Left lung (tissue), 10 donors: ENCODE data around the gene AJM1. TPM values are rescaled to one million over a fixed set of nuclear protein-coding genes. Genes with fewer than 3 reads are reported as not detected.
"Not testable (repeated sequence)": the region's sequence is repeated elsewhere in the genome, so short reads cannot be mapped to it uniquely, and the experiment has no call there.

Source experiments
- ATAC-seq: fragments of 200-7000 bp; cut with Tn5 transposase; one replicate; pipeline ENCODE4 v1.9.1; 2020; ENCODE audit warnings: moderate library complexity
- DNase-seq, 4 donors: peaks; one replicate each; pipeline ENCODE4 v3.0.0-alpha.2; 2013 to 2020
- H3K27ac ChIP-seq, 2 donors: fragments of 200-600 bp; sonication (generic) in 1 of 2; one replicate each; pipeline versions ENCODE4 v1.5.0 to v1.8.0; 2020 to 2021
- H3K27me3 ChIP-seq, 2 donors: fragments of 200-600 bp; sonication (generic) in 1 of 2; one replicate each; pipeline versions ENCODE4 v1.5.0 to v1.8.0; 2020 to 2021
- H3K36me3 ChIP-seq, 2 donors: fragments of 200-600 bp; sonication (generic) in 1 of 2; one replicate each; pipeline versions ENCODE4 v1.5.0 to v1.8.0; 2020 to 2021
- H3K4me1 ChIP-seq, 2 donors: fragments of 200-600 bp; one replicate each; pipeline ENCODE4 v1.8.0; 2021
- H3K4me3 ChIP-seq, 2 donors: fragments of 200-600 bp; sonication (generic) in 1 of 2; one replicate each; pipeline versions ENCODE4 v1.5.0 to v1.8.0; 2020 to 2021; ENCODE audit warnings: mild to moderate bottlenecking in 1 of 2
- H3K9me3 ChIP-seq, 2 donors: fragments of 200-600 bp; sonication (generic) in 1 of 2; one replicate each; pipeline versions ENCODE4 v1.5.0 to v1.8.0; 2020 to 2021
- intact Hi-C, 2 donors: fragments of 100-400 bp; cut with DNase I; formaldehyde crosslinking; loops; one replicate each; pipeline versions ENCODE4 v1.11.2 to v1.14.2; 2022
- polyA plus RNA-seq, 6 donors: library from polyadenylated mRNA; unstranded; fragments of 120-200 nt; gene quantifications; one replicate each; pipeline ENCODE4 v1.2.1, GENCODE V29; 2013; ENCODE audit not compliant: insufficient read length in 6 of 6
- total RNA-seq, 2 donors: library from RNA; stranded (reverse); fragmentation: NEBNext Ultra II Directional; extraction: Animal tissue kit (Norgen Biotek cat#: 25700); gene quantifications; one replicate each; pipeline ENCODE4 v1.2.1, GENCODE V29; 2021
- TF ChIP-seq, protein P1 (sequence below), 2 donors: fragments of 200-600 bp; sonication (generic) in 1 of 2; IDR thresholded peaks; one replicate each; pipeline versions ENCODE4 v1.5.0 to v1.8.0; 2021; ENCODE audit warnings: antibody characterized with exemption in 2 of 2
- donor health status: DM: no; HTN: yes; CAD: no.
- donor health status: DM: no; HTN: no; CAD: no.

The AJM1 gene
- total and polyA plus RNA-seq, 8 donors: 0.59 to 2.6 (median 1.2) TPM

- Histone ChIP-seq H3K4me3 (peak overlapping the region; percentile 67), H3K27ac (no peak overlapping the region), H3K27me3 (no peaks in the 10 kb centered on the region), H3K4me1 (peaks cover 9 to 22% of the 10 kb centered on the region in 2 donors), H3K9me3 (no peaks in the 10 kb centered on the region), H3K36me3 (peaks cover 0 to 35% of the 10 kb centered on the region in 2 donors)
- no peak for ATAC-seq
- intact Hi-C loops: no loop called here
- peak in 1 of 4 donors; percentile 27 for DNase-seq
- TF ChIP-seq, protein P1, sequence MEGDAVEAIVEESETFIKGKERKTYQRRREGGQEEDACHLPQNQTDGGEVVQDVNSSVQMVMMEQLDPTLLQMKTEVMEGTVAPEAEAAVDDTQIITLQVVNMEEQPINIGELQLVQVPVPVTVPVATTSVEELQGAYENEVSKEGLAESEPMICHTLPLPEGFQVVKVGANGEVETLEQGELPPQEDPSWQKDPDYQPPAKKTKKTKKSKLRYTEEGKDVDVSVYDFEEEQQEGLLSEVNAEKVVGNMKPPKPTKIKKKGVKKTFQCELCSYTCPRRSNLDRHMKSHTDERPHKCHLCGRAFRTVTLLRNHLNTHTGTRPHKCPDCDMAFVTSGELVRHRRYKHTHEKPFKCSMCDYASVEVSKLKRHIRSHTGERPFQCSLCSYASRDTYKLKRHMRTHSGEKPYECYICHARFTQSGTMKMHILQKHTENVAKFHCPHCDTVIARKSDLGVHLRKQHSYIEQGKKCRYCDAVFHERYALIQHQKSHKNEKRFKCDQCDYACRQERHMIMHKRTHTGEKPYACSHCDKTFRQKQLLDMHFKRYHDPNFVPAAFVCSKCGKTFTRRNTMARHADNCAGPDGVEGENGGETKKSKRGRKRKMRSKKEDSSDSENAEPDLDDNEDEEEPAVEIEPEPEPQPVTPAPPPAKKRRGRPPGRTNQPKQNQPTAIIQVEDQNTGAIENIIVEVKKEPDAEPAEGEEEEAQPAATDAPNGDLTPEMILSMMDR (IDR thresholded peaks at IDR 0.05): no peak
Measured at GRCh38 chr9:136865041-136865767, 22.9 kb downstream of the AJM1 start.

- peak overlapping the region; percentile 26 to 83 for H3K27ac ChIP-seq
- intact Hi-C loops: no loop called here
Measured at GRCh38 chr9:136865768-136866103, 23.5 kb downstream of the AJM1 start.

DNA sequence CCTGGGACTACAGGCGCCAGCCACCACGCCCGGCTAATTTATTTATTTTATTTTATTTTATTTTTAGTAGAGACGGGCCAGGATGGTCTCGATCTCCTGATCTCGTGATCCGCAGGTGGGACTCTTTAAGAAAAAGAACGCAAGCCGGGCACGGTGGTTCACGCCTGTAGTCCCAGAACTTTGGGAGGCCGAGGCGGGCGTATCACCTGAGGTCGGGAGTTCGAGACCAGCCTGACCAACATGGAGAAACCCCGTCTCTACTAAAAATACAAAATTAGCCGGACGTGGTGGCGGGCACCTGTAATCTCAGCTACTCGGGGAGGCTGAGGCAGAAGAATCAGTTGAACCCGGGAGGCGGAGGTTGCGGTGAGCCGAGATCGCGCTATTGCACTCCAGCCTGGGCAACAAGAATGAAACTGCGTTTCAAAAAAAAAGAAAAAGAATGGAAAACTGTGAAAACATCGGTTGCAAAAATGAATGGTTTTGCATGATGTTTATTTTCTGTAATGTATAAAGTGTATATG is 24.7 kb downstream of the AJM1 start:
- ATAC-seq, intact Hi-C loops, H3K27me3 ChIP-seq, H3K9me3 ChIP-seq: not testable (repeated sequence)
- peak in 2 of 4 donors; percentile 28 to 48 for DNase-seq
- Histone ChIP-seq H3K4me1 (peaks cover 9 to 22% of the 10 kb centered on the region in 2 donors), H3K27ac (peak overlapping the region; percentile 13 to 83), H3K36me3 (peaks cover 0 to 19% of the 10 kb centered on the region in 2 donors), H3K4me3 (peak overlapping the region; percentile 40 to 67)

More at GRCh38 chr9:136865768-136866103, 23.5 kb downstream of the AJM1 start:
- peak overlapping the region; percentile 67 for H3K4me3 ChIP-seq
- no peaks in the 10 kb centered on the region for H3K9me3 ChIP-seq
- peak; percentile 14 for ATAC-seq
- H3K36me3 ChIP-seq: peaks cover 0 to 31% of the 10 kb centered on the region in 2 donors
- H3K27me3 ChIP-seq: no peaks in the 10 kb centered on the region
- peak in 1 of 4 donors; percentile 47 for DNase-seq
- TF ChIP-seq, protein P1 (IDR thresholded peaks at IDR 0.05): no peak
- H3K4me1 ChIP-seq: peaks cover 9 to 22% of the 10 kb centered on the region in 2 donors

DNA sequence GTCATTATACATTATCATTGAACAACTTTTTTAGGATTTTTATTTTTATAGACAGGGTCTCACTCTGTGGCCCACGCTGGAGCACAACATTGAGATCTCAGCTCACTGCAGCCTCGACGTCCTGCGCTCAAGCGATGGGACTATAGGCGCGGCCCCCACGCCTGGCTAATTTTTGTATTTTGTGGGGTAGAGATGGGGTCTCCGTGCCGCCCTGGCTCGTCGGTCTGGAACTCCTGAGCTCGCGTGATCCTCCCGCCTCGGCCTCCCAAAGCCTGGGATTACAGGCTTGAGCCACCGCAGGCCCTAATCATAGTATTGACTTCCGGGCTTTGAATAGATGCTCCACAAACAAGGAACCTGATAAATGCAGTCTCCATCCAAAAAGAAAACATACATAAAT is 25.2 kb downstream of the AJM1 start:
- intact Hi-C loops: no loop called here
- peaks cover 0 to 9% of the 10 kb centered on the region in 2 donors for H3K9me3 ChIP-seq
- ATAC-seq (no peak), DNase-seq (peak in 2 of 4 donors; percentile 5 to 64)
- TF ChIP-seq, protein P1 (IDR thresholded peaks at IDR 0.05): no peak
- H3K27ac ChIP-seq: no peak overlapping the region
- H3K4me1 ChIP-seq: peaks cover 9 to 22% of the 10 kb centered on the region in 2 donors
- H3K4me3 ChIP-seq: no peak overlapping the region
- peaks cover 0 to 14% of the 10 kb centered on the region in 2 donors for H3K36me3 ChIP-seq
- no peaks in the 10 kb centered on the region for H3K27me3 ChIP-seq

DNA sequence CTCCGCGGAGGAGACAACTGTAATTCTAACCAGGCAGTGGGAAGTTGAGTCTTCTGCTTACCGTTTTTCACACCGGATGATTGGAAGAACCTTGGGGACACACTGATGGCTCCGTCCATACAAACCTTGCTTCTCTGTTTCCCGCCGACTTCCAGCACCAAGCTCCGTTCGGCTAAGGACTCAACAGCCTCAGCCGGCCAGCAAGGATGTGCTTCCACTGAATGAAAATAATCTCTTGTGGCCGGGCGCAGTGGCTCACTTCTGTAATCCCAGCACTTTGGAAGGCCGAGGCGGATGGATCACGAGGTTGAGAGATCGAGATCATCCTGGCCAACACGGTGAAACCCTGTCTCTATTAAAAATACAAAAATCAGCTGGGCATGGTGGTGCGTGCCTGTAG is 25.6 kb downstream of the AJM1 start:
- TF ChIP-seq, protein P1 (IDR thresholded peaks at IDR 0.05): no peak
- Histone ChIP-seq H3K36me3 (peaks cover 0 to 9% of the 10 kb centered on the region in 2 donors), H3K4me1 (peaks cover 9 to 22% of the 10 kb centered on the region in 2 donors), H3K27ac (no peak overlapping the region), H3K27me3 (no peaks in the 10 kb centered on the region), H3K9me3 (peaks cover 0 to 13% of the 10 kb centered on the region in 2 donors), H3K4me3 (no peak overlapping the region)
- intact Hi-C loops: no loop called here
- no peak for ATAC-seq
- DNase-seq: peak in 2 of 4 donors; percentile 19 to 24
